ENCODE data around the gene C5.

The C5 gene

DNA sequence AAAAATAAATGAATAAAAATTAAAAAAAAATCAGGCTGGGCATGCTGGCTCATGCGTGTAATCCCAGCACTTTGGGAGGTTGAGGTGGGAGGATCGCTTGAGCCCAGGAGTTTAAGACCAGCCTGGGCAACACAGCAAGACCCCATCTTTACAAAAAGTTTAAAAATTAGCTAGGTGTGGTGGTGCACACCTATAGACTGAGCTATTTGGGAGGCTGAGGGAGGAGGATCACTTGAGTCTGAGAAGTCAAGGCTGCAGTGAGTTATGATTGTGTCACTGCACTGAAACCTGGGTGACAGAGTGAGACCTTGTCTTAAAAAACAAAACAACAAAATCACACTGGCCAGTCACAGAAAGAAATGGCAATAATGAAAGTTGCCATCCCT, 21.3 kb upstream of the C5 start:
- H3K9ac ChIP-seq (ENCODE audit: low read length) = peak overlapping the region; percentile 36
- peaks cover 6% of the 10 kb centered on the region for H3K4me1 ChIP-seq (ENCODE audit: control insufficient read depth, insufficient read depth, low read length)
- H3K27me3 ChIP-seq (ENCODE audit: control insufficient read depth, insufficient read depth, low read length) = no peaks in the 10 kb centered on the region
- H3K9me3 ChIP-seq (ENCODE audit: control insufficient read depth, low read length) = no peaks in the 10 kb centered on the region
- H3K4me3 ChIP-seq (ENCODE audit: low read length) = peak overlapping the region; percentile 42
- no peaks in the 10 kb centered on the region for H3K36me3 ChIP-seq (ENCODE audit: control insufficient read depth, insufficient read depth, low read length)

DNA sequence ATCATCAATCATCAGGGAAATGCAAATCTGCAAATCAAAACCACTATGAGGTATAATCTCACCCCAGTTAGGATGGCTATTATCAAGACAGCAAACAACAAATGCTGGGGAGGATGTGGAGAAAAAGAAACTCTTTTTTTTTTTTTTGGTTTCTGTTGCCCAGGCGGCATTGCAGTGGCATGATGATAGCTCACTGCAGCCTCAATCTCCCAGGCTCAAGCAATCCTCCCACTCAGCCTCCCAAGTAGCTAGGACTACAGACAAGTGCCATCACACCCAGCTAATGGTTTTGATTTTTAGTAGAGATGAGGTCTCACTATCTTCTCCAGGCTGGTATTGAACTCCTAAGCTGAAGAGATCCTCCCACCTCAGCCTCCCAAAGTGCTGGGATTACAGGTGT, 19.3 kb upstream of the C5 start:
- no peak overlapping the region for H3K4me3 ChIP-seq (ENCODE audit: low read length)
- peaks cover 6% of the 10 kb centered on the region for H3K4me1 ChIP-seq (ENCODE audit: control insufficient read depth, insufficient read depth, low read length)
- no peaks in the 10 kb centered on the region for H3K9me3 ChIP-seq (ENCODE audit: control insufficient read depth, low read length)
- no peak overlapping the region for H3K9ac ChIP-seq (ENCODE audit: low read length)
- H3K27me3 ChIP-seq (ENCODE audit: control insufficient read depth, insufficient read depth, low read length) = no peaks in the 10 kb centered on the region
- H3K36me3 ChIP-seq (ENCODE audit: control insufficient read depth, insufficient read depth, low read length) = no peaks in the 10 kb centered on the region

DNA sequence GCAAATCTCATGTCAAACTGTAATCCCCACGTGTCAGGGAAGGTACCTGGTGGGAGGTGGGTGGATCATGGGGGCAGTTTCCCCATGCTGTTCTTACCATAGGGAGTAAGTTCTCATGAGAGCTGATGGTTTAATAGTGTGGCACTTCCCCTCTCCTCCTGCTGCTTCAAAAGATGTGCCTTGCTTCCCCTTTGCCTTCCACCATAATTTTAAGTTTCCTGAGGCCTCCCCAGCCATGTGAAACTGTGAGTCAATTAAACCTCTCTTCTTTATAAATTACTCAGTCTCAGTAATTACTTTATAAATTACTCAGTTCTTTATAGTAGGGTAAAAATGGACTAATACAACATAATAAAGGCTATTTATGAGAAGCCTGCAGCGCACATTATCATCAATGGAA, 17.6 kb upstream of the C5 start:
- H3K27me3 ChIP-seq (ENCODE audit: control insufficient read depth, insufficient read depth, low read length) = no peaks in the 10 kb centered on the region
- no peaks in the 10 kb centered on the region for H3K36me3 ChIP-seq (ENCODE audit: control insufficient read depth, insufficient read depth, low read length)
- H3K9ac ChIP-seq (ENCODE audit: low read length) = no peak overlapping the region
- H3K9me3 ChIP-seq (ENCODE audit: control insufficient read depth, low read length) = no peaks in the 10 kb centered on the region
- H3K4me3 ChIP-seq (ENCODE audit: low read length) = no peak overlapping the region
- no peaks in the 10 kb centered on the region for H3K4me1 ChIP-seq (ENCODE audit: control insufficient read depth, insufficient read depth, low read length)

DNA sequence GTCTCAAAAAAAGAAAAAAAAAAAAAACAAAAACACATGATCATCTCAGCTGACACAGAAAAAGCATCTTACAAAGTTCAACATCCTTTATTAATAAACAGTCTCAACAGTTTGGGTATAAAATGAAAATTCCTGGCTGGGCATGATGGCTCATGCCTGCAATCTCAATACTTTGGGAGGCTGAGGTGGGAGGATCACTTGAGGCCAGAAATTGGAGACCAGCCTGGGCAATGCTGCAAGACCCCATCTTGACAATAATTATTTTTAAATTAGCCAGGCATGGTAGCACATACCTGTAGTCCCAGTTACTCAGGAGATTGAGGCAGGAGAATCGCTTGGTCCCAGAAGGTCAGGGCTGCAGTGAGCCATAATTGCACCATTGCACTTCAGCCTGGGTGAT, 16.8 kb upstream of the C5 start:
- no peaks in the 10 kb centered on the region for H3K9me3 ChIP-seq (ENCODE audit: control insufficient read depth, low read length)
- no peaks in the 10 kb centered on the region for H3K27me3 ChIP-seq (ENCODE audit: control insufficient read depth, insufficient read depth, low read length)
- no peak overlapping the region for H3K4me3 ChIP-seq (ENCODE audit: low read length)
- no peaks in the 10 kb centered on the region for H3K36me3 ChIP-seq (ENCODE audit: control insufficient read depth, insufficient read depth, low read length)
- H3K9ac ChIP-seq (ENCODE audit: low read length) = no peak overlapping the region
- no peaks in the 10 kb centered on the region for H3K4me1 ChIP-seq (ENCODE audit: control insufficient read depth, insufficient read depth, low read length)

DNA sequence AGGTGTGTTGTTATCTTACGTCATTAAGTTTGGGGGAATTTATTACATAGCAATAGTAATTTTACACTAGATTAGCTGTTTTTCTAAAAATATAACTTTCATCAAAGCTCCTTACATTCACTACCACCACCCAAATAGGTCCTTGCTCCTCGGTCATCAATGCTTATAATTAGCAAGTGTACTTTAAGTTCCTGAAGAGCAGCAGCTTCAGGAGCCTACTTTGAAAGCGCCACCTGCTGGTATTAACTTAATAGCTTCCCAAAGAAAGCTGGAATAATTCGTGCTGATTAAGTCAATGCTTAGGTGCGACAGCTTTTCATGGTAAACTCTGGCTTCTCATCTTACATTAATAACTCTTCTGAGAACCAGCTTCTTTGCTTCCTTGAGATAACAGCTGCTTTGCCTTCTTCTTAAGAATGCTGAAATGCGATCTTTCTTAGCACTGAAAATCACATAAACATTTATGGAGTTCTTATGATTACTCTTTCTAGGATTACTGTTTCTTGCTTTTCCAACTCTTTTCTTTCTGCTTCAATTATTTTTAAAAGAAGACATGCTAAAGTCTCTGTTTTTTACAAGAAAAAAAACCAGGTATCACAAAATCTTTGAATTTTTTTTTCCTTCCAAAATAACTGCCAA, 10.0 kb upstream of the C5 start:
- Histone ChIP-seq H3K27me3 (ENCODE audit: control insufficient read depth, insufficient read depth, low read length) (no peaks in the 10 kb centered on the region), H3K9me3 (ENCODE audit: control insufficient read depth, low read length) (no peaks in the 10 kb centered on the region), H3K9ac (ENCODE audit: low read length) (no peak overlapping the region), H3K4me1 (ENCODE audit: control insufficient read depth, insufficient read depth, low read length) (no peaks in the 10 kb centered on the region), H3K36me3 (ENCODE audit: control insufficient read depth, insufficient read depth, low read length) (no peaks in the 10 kb centered on the region), H3K4me3 (ENCODE audit: low read length) (no peak overlapping the region)

DNA sequence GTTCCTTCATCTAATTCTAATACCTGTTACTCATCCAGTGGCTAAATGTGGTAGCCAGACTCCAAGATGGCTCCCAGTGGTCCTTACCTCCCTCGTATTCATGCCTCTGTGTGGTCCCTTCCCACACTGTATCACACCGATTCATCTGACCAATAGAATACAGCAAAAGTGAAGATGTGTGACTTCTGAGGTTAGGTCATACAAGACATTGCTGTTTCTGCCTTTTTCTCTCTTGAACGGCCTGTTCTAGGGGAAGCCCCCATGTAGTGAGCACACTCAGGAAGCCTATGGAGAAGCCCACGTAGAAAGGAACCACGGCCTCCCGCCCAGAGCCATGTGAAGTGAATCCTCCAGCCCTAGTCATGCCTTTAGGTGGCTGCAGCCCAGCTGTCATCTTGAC, 9.4 kb upstream of the C5 start:
- no peak overlapping the region for H3K9ac ChIP-seq (ENCODE audit: low read length)
- no peak overlapping the region for H3K4me3 ChIP-seq (ENCODE audit: low read length)
- no peaks in the 10 kb centered on the region for H3K27me3 ChIP-seq (ENCODE audit: control insufficient read depth, insufficient read depth, low read length)
- no peaks in the 10 kb centered on the region for H3K9me3 ChIP-seq (ENCODE audit: control insufficient read depth, low read length)
- H3K4me1 ChIP-seq (ENCODE audit: control insufficient read depth, insufficient read depth, low read length) = no peaks in the 10 kb centered on the region
- H3K36me3 ChIP-seq (ENCODE audit: control insufficient read depth, insufficient read depth, low read length) = no peaks in the 10 kb centered on the region

DNA sequence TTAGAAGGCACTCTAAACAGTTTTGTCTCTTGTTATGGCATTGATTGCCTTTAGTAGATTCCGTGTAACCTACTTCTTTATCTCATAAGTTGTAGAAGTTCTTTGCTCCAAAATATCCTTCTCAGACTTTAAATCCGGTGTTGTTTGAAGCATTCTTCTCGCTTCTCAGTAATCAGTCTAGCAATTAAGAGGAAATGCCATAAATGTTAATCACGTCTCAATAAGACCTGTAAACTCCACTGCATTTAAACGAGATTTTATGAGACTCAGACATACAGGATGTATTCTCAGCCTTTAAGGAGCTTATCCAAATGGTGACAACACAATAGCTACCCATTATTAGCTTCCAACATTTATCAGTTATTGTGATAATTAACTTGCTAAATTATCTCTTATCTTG, 7.7 kb upstream of the C5 start:
- H3K9me3 ChIP-seq (ENCODE audit: control insufficient read depth, low read length) = no peaks in the 10 kb centered on the region
- H3K4me1 ChIP-seq (ENCODE audit: control insufficient read depth, insufficient read depth, low read length) = no peaks in the 10 kb centered on the region
- no peak overlapping the region for H3K4me3 ChIP-seq (ENCODE audit: low read length)
- no peaks in the 10 kb centered on the region for H3K36me3 ChIP-seq (ENCODE audit: control insufficient read depth, insufficient read depth, low read length)
- H3K9ac ChIP-seq (ENCODE audit: low read length) = no peak overlapping the region
- no peaks in the 10 kb centered on the region for H3K27me3 ChIP-seq (ENCODE audit: control insufficient read depth, insufficient read depth, low read length)

DNA sequence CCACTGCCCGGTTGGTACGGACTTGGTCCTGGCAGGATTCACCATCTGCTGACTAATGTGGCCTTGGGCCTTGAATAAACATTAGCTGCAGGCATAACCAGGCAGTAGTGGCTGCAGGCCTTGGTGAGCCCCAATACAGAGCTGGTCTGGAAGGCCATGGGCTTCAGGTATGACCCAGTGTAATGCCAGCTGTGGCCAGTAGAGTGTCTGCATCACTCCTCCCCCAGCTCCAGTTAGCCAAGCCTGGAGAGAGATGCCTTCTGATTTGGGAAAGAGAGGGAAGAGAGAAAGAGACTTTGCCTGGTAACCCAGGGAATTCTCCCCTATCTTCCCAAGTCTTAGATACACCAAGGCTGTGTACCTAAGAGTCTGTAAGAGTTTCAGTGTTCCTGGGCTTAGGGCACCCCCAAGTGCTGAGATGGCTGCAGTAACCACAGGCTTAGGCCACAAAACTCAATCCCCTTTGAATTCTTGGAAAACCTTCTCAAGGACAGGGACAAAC, 5.6 kb upstream of the C5 start:
- Histone ChIP-seq H3K36me3 (ENCODE audit: control insufficient read depth, insufficient read depth, low read length) (no peaks in the 10 kb centered on the region), H3K4me1 (ENCODE audit: control insufficient read depth, insufficient read depth, low read length) (no peaks in the 10 kb centered on the region), H3K27me3 (ENCODE audit: control insufficient read depth, insufficient read depth, low read length) (no peaks in the 10 kb centered on the region), H3K9me3 (ENCODE audit: control insufficient read depth, low read length) (no peaks in the 10 kb centered on the region), H3K4me3 (ENCODE audit: low read length) (no peak overlapping the region), H3K9ac (ENCODE audit: low read length) (no peak overlapping the region)

DNA sequence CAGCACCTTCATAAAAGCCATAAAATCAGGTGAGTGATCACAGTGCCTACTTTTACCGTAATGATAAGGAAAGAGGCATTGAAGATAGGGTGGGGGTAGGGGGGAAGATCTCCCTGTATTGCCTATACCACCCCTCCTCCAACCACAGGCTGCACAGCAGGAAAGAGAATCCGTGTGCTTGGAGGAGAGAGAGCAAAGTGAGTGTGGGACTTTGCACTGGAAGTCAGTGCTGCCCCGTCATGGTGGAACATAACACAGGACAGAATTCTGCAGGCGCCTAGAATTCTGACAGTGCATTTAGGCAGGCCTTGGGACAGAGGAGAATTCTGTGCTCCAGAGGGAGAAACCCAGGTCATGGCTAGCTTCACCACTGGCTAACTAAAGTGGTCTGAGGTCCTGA, 3.5 kb upstream of the C5 start:
- H3K4me1 ChIP-seq (ENCODE audit: control insufficient read depth, insufficient read depth, low read length) = peaks cover 12% of the 10 kb centered on the region
- H3K9me3 ChIP-seq (ENCODE audit: control insufficient read depth, low read length) = no peaks in the 10 kb centered on the region
- H3K4me3 ChIP-seq (ENCODE audit: low read length) = no peak overlapping the region
- H3K27me3 ChIP-seq (ENCODE audit: control insufficient read depth, insufficient read depth, low read length) = no peaks in the 10 kb centered on the region
- H3K9ac ChIP-seq (ENCODE audit: low read length) = no peak overlapping the region
- H3K36me3 ChIP-seq (ENCODE audit: control insufficient read depth, insufficient read depth, low read length) = no peaks in the 10 kb centered on the region

DNA sequence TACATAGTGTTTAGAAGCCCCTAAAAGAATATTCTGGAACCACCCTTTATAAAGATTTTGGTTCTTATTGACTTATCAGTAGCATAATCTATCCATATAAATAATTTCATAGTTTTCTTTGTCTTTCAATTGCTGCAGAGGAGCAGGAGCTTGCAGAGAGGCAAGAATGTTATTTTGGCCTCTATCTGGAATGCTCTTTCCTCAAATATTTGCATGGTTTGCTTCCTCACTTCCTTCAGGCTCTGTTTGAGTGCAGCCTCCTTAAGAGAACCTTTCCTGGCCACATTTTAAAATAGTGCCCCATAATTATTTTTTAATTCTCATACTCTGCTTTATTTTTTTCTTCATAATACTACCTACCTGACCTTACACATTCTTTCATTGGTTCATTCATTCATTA, 1.5 kb downstream of the C5 start:
- no peaks in the 10 kb centered on the region for H3K36me3 ChIP-seq (ENCODE audit: control insufficient read depth, insufficient read depth, low read length)
- H3K4me3 ChIP-seq (ENCODE audit: low read length) = no peak overlapping the region
- H3K9me3 ChIP-seq (ENCODE audit: control insufficient read depth, low read length) = no peaks in the 10 kb centered on the region
- H3K9ac ChIP-seq (ENCODE audit: low read length) = no peak overlapping the region
- H3K4me1 ChIP-seq (ENCODE audit: control insufficient read depth, insufficient read depth, low read length) = peaks cover 15% of the 10 kb centered on the region
- no peaks in the 10 kb centered on the region for H3K27me3 ChIP-seq (ENCODE audit: control insufficient read depth, insufficient read depth, low read length)

DNA sequence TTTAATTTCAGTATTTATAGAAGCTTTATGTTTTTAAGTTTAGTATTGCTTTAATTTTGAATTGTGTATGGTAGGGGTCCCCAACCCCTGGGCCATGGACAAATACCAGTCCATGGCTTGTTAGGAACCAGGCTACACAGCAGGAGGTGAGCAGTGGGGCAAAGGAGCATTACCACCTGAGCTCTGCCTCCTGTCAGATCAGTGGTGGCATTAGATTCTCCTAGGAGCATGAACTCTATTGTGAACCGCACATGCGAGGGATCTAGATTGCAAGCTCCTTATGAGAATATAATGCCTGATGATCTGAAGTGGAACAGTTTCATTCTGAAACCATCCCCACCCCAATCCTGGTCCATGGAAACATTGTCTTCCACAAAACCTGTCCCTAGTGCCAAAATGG, 1.9 kb downstream of the C5 start:
- Histone ChIP-seq H3K9me3 (ENCODE audit: control insufficient read depth, low read length) (no peaks in the 10 kb centered on the region), H3K27me3 (ENCODE audit: control insufficient read depth, insufficient read depth, low read length) (no peaks in the 10 kb centered on the region), H3K4me1 (ENCODE audit: control insufficient read depth, insufficient read depth, low read length) (peaks cover 15% of the 10 kb centered on the region), H3K36me3 (ENCODE audit: control insufficient read depth, insufficient read depth, low read length) (no peaks in the 10 kb centered on the region), H3K9ac (ENCODE audit: low read length) (no peak overlapping the region), H3K4me3 (ENCODE audit: low read length) (no peak overlapping the region)

DNA sequence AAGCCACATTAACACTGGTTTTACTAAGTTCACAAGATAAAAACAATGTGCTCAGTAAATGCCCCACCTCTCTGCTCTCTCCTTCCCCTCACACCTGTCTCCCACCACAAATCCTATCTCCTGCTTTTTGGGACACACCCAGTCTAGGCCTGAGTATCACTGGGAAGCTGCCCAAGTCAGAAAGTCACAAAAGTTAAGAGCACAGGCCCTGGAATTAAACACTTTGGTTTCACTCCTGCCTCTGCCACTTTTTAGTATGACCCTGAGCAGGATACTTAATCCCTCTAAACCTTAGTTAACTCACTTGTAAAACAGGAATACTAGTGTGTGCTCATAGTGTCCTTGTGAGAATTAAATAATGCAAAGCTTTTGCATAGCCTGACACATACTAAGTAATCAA, 11.3 kb downstream of the C5 start:
- Histone ChIP-seq H3K9me3 (ENCODE audit: control insufficient read depth, low read length) (no peaks in the 10 kb centered on the region), H3K9ac (ENCODE audit: low read length) (no peak overlapping the region), H3K4me1 (ENCODE audit: control insufficient read depth, insufficient read depth, low read length) (peaks cover 3% of the 10 kb centered on the region), H3K27me3 (ENCODE audit: control insufficient read depth, insufficient read depth, low read length) (no peaks in the 10 kb centered on the region), H3K4me3 (ENCODE audit: low read length) (no peak overlapping the region), H3K36me3 (ENCODE audit: control insufficient read depth, insufficient read depth, low read length) (no peaks in the 10 kb centered on the region)

DNA sequence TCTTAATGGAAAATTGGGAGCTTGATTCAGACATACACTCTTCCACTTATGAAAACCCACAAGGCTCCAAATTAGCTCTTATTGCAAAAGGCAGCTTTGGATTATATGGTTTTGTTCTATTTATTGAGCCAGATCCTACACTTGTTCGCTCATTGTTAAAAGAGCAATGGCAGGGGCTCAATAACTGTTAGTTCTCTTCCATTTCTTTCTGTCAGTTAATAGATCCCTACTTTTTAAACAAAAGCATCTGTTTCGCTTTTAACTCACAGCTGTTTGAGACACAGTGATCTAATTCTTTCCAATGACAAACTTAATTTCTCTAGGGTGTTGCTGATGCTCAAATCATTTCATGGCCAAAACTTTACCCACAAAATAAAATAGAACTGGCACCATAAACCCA, 11.7 kb downstream of the C5 start:
- Histone ChIP-seq H3K36me3 (ENCODE audit: control insufficient read depth, insufficient read depth, low read length) (no peaks in the 10 kb centered on the region), H3K27me3 (ENCODE audit: control insufficient read depth, insufficient read depth, low read length) (no peaks in the 10 kb centered on the region), H3K4me3 (ENCODE audit: low read length) (no peak overlapping the region), H3K9ac (ENCODE audit: low read length) (no peak overlapping the region), H3K4me1 (ENCODE audit: control insufficient read depth, insufficient read depth, low read length) (peaks cover 3% of the 10 kb centered on the region), H3K9me3 (ENCODE audit: control insufficient read depth, low read length) (no peaks in the 10 kb centered on the region)

All from mucosa of stomach (tissue), 1 donor.